Measurements from ENCODE around the gene LOXL1.

Gene LOXL1

GRCh38 chr15:73939138-73939537, 12.9 kb downstream of the LOXL1 start:
- no peak for FAIRE-seq

DNA sequence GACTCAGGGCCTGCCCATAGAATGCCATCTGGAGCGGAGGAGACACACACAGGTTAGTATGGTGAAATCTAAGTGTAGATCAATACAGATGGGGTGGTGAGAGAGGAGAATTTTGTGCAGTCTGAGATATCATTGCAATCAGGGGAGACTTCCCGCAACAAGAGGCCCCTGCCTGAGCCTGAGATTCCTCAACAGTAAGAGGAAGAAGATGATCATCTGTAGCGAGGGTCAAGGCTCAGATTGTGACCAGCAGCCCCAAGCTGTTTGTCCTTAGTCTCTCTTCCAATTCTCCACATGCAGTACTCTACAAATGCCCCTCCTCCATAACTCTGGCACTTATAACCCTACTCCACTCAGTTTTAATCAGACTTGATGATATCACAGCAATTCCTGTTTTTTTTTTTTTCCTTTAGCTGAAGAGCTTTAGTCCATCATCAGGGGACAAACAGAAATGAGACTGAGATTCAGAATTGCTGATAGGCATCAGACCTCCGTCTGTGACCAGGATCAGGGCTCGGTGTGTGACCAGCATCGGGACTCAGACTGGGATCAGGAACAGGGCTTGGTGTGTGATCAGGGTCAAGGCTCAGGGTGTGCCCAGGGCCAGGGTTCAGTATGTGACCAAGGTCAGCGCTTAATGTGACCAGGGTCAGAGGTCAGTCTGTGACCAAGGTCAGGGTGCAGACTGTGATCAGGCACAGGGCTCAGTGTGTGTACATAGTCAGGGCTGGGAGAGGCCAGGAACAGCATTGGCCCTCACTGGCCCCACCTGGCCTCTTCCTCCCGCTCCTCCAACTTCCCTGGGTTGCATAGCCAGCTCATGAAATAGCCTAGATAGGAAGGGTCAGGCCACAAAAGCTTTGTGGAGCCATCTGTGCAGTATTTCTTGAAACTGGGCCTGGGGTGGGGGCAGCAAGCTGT, 14.1 kb downstream of the LOXL1 start:
- FAIRE-seq = no peak

GRCh38 chr15:73941044-73941443, 14.8 kb downstream of the LOXL1 start:
- FAIRE-seq = no peak

DNA sequence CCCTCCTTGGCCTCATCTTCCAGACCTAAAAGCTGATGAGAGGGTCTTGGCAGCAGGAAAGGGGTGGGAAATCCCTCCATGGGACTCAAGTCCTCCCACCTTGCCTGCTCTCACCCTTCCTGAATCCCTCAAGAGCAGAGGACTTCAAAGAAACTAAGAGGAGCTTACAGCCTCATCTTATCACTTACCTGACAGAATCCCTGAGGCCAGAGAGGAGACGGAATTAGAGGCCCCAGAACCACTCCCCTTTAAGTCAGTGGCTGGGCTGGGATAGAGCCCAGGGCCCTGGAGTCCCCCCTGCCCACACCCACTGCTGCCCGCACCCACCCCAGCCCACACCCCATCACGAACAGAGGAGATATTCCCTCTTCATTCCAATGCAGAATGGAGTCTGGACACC, 15.2 kb downstream of the LOXL1 start:
- FAIRE-seq = no peak

- FAIRE-seq = no peak
Measured at GRCh38 chr15:73941871-73942635, 15.8 kb downstream of the LOXL1 start.

DNA sequence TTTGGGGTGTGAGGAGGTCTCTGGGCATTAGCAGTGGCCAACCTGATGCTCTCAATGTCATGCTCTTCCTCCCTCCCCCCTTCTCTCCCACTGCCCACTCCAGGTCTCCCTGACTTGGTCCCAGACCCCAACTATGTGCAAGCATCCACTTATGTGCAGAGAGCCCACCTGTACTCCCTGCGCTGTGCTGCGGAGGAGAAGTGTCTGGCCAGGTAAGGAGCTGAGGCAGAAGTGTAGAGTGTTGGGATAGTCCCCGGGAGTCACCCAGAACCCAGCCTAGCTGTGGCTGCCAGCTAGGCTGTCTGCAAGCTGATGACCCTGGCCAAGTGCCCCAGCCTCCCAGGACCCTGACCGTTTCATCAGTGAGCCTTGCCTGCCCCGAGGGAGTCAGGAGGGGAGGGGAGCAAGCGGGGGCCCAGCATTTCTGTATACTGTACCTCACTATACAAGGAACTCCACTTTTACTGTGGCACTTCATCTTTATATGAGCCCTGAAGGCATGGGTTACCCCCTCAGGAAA, 16.5 kb downstream of the LOXL1 start:
- no peak for FAIRE-seq

DNA sequence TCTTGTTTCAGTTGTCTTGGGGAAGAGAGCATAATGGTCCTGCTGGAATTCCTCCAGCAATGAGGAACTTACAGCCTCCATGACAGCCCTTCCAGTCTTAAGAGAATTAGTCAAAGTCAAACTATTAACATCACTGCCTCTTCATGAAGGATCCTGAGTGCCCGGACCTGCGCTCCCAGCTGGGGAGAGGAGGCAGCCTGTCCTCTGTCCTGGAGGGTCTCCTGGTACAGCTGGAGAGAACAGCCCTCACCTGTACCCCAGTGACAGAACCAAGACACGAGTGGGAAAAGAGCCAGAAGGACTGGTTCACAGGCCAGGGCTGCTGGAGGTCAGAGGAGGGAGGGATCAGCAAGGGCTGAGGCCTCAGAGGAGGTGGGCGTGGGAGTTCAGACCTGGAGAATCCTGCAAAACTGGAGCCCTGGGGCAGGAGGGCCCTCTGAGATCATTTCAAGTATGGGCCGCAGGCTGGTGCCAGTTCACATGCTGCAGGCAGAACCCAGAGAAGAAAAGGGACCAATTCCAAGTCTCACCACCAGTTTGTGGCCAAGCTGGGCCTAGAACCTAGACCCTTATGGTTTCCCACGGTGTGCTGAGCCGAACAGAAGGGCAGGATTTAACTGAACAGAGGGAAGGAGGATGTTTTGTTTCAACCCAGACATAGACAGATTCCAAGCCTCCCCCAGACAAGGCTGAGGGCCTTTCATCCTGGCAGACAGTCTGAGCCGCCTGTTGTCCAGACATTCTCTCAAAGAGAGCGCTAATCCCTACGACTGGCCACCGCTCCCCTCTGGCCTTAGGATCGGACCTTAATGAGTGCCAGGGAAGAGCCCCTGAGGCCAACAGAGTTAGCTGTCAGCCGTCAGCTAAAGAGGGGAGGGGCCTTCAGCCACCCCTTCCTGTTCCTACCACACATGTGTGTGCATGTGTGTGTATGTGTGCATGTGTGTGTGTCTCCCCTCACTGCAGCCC, 18.2 kb downstream of the LOXL1 start:
- no peak for FAIRE-seq

GRCh38 chr15:73945130-73945508, 18.9 kb downstream of the LOXL1 start:
- no peak for FAIRE-seq

DNA sequence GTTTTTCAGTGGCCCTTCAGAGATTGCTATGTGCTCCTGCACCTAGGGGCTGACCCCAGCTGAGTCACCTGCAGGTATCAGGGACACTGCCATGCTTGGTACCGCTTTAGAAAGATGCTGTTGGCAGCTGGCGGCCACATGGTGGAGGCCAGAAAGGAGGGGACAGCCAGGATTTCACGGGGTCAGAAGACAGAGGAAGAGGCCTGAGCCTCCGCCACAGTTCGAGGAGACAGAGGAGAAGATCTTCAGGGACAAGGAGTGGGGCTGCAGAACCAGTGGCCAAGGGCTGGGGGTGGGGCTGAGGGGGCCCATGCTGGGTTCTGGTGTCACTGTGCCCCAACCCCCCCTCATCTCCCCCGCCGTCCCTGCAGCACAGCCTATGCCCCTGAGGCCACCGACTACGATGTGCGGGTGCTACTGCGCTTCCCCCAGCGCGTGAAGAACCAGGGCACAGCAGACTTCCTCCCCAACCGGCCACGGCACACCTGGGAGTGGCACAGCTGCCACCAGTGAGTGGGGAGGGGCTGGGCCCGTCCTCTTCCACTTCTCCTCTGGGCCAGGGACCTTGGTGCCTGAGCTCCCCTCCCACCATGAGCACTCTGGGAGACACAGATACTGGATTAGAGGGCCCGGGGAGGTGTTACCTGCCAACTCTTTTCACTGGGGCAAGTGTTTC, 19.9 kb downstream of the LOXL1 start:
- no peak for FAIRE-seq

- no peak for FAIRE-seq
Measured at GRCh38 chr15:73946795-73947370, 20.6 kb downstream of the LOXL1 start.

DNA sequence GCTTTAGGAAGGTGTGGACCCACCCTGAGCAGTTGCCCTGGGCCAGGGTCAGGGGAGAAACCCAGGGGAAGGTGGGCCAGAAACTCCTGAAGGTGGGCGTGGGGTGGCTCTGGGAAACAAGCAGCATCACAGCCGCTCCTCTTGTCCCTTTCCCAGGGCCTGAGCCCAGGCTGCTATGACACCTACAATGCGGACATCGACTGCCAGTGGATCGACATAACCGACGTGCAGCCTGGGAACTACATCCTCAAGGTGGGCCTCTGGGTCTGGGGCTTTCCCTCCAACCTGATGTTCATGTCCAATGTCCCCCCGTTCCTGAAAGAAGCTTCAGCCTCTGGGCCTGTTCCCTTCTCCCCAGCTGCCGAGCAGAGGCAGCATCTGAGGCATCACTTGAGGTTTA, 21.4 kb downstream of the LOXL1 start:
- FAIRE-seq = no peak

DNA sequence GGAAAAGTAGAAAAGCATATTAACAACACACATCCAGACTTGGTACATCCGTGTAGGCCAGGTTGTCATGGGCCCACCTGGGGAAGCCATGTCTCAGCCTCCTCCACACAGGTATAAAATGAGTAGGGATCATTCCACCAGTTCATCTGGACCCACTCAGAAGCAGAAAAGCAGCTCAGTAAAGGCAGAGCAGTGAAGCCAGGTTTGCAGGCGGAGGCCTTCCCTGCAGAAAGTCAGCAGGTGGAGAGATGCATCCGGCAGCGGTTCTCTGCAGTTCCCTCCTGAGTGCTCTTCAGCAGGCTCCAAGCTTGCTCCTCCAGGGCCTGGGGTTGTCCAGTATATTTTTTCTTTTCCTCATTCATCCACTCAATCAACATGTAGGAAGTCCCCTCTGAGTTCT, 22.1 kb downstream of the LOXL1 start:
- FAIRE-seq = no peak

DNA sequence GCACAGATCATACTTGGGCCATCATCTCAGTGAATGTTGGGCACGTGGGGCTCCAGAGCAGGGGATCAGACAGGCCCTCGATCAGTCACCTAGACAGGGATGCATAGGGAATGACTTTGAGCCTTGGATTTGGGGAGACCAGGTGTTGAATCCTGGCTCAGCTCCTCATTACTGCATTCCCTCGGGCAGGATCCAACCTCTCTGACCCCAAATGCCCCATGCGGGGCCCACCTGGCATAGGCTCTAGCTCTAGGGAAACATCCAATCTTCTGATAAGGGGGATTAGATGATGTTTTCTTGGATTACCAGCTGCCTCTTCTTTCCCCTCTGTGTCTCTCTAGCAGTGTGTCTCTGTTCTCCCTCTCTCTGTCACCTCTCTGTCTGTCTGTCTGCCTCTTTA, 22.7 kb downstream of the LOXL1 start:
- FAIRE-seq = no peak

DNA sequence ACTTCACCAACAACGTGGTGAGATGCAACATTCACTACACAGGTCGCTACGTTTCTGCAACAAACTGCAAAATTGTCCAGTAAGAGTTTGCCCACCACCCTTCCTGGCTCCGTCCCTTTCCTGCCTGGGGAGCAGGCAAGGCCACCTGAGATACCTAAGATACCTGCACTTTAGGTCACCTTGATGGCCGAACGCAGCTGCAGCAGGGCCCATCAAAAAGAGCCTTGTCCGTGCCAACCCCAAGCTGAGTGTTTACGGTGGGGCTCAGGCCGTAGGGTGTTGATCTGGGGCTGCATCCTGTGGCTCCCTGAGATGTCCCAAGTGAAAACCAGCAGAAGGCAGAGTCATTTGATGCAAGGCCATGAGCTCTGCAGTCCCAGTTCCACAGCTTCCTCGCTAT, 23.2 kb downstream of the LOXL1 start:
- FAIRE-seq = no peak

DNA sequence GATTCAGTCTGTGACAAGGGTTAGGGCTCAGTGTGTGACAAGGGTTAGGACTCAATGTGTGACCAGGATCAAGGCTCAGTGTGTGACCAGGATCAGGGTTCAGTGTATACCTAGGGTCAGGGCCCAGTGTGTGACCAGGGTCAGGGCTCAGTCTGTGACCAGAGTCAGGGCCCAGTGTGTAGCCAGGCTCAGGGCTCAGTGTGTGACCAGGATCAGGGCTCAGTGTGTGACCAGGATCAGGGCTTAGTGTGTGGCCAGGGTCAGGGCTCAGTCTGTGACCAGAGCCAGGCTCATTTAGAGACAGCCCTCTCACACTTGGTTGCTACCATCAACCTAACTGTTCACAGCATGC, 24.2 kb downstream of the LOXL1 start:
- no peak for FAIRE-seq

- FAIRE-seq = peak; percentile 91
Measured at GRCh38 chr15:73950831-73951561, 24.7 kb downstream of the LOXL1 start.

DNA sequence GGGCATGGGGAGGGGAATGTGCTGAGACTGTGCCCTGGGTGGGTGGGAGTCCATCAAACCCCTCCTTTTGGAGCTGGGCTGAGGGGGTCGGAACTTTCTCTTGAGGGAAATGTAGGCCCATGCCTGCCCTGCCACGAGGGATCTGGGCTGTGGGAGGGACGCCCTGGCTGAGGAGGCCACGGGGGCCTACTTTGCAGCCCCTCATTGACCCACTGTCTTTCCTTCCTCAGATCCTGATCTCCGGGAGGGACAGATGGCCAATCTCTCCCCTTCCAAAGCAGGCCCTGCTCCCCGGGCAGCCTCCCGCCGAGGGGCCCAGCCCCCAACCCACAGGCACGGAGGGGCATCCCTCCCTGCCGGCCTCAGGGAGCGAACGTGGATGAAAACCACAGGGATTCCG, 25.3 kb downstream of the LOXL1 start:
- FAIRE-seq = no peak

DNA sequence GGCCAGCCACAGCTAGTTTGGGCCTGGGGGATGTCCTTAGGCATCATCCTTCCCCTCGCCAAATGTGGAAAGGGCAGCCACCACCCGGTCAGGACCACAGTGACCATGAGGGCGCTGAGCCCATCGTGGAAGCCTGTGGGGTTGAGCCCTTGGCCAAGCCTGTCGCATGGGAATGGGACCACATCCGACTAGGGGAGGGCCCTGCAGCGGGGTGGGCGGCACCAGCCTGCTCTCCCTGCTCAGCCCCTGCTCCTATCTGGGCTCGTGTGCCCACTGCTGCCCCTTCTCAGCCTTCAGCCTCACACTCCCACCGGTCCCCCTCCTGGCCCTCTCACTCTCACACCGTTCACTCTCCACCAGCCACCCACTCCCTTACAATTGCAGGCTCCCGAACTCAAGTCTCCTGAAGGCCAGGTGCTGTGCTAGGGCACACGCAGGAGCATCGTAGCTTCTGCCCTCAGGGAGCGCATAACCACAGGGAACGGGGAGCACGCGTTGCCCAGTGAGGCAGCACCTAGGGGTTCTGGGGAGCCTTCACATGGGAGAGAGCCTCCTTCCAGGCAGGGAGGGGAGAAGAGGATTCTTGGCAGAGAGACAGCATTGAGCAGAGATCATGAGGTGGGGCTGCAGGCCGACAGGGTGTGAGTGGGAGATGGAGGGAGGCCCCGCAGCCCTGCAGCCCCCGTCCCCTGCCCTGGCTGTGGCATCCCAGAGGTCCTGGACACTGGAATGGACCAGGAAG, 26.1 kb downstream of the LOXL1 start:
- FAIRE-seq = no peak

DNA sequence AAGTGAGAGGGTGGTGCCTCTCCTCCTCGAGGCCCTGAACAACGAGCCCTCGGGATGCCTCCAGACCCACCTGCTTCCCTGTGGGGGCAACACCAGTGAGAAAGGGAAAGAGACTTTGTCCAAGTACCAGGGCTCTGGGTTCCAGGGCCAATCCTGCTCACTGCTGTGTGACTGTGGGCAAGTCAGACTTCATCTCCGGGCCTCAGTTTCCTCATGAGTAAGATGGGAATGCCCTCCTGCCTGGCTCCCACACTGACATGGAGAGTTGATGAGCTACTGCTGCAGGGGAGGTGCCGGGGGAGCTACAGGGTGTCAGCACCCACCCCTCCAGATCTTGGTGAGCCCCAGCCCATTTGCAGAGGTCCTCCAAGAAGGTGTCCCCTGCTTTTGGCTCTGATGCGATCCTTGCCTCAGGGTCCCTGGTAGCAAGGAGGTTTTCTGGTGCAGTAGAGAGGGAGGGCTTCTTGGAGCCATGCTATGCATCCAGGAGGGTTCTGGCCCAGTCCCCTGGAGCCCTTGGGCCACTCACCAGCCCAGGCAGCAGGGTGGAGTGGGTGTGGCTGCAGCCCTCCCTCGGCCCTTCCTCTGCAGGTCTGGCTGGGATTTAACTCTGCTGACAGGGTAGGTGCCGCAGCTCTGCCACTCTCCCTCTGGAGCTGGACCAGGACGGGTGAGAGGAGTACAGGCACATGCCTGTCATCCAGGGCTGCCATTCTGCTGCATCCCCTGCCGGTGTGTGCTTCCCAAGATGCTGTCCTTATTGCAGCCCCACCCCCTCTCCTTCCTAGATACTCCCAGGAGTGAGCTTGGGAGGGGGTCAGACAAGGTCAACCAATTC, 26.9 kb downstream of the LOXL1 start:
- FAIRE-seq = no peak

Measured in endometrium (tissue), 2 donors.